HG03520 (cell line): ENCODE results near the gene LAPTM4A.
"Not testable (repeated sequence)": the region's sequence is repeated elsewhere in the genome, so short reads cannot be mapped to it uniquely, and the experiment has no call there.

Experiments
- ATAC-seq: cut with Tn5 transposase; IDR thresholded peaks from one replicate; pipeline ENCODE4 v1.9.1; 2021; ENCODE audit warnings: mild to moderate bottlenecking, moderate library complexity; ENCODE audit not compliant: unreplicated experiment

Gene LAPTM4A

DNA sequence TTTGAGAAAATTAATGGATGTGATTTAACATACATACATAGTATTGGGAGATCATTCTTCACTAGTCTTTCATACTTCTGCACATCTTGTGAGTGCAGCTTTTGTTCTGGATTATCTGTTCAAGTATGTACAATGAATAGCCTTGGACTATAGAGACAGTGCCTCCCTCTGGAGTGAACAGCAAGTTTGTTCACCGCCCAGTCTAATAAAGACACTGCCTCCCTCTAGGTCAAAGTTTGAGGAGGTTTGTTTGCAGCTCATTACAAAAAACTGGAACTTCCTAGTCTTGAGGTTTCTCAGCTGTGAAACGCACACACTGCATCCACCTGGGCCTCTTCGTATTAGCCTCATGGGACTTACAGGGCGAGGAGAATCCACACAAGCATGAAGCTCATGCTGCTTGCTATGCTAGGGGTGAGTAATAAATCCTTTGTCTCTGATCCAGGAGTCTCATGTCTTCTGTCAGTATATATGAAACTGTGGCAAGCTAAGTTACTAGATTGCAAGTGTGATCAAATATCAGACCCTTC lies 26.0 kb upstream of the LAPTM4A start:
- no peak for ATAC-seq

DNA sequence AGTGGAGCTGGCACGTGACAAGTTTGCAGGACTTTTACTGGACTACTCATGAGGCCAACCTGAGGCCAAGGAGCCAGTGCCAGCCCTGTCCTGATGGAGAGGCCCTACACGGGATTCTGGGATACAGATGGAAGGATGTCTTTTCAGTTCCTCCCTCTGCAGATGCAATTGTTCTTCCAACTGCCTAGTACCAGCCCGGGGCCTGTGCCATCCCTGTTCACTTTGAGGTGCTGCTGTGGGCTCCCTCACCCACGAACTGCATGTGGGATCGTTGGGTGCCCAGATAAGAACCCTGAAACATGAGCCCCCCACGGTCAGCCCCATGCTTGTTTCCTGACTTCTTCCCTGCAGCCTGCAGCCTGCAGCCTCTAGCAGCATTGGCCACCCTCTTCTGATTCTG lies 25.3 kb upstream of the LAPTM4A start:
- no peak for ATAC-seq

DNA sequence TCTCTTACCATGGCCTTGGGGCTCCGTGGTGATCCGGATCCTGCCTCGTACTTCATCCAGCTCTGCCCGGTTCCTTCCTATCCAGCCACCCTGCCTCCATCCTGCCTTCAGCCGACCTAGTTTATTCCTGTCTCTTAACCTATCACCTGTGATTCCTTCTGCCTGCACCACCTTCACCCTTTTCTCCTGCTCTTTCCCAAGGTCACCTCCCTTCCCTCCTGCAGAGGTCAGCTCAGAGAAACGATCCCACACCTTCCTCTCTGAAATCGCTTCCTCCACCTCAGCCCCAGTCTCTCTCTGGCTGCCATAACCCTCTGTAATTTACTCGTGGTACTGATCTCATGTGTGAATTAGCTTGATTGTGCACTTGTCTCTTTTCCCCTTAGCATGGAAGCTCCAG lies 23.5 kb upstream of the LAPTM4A start:
- ATAC-seq: no peak

DNA sequence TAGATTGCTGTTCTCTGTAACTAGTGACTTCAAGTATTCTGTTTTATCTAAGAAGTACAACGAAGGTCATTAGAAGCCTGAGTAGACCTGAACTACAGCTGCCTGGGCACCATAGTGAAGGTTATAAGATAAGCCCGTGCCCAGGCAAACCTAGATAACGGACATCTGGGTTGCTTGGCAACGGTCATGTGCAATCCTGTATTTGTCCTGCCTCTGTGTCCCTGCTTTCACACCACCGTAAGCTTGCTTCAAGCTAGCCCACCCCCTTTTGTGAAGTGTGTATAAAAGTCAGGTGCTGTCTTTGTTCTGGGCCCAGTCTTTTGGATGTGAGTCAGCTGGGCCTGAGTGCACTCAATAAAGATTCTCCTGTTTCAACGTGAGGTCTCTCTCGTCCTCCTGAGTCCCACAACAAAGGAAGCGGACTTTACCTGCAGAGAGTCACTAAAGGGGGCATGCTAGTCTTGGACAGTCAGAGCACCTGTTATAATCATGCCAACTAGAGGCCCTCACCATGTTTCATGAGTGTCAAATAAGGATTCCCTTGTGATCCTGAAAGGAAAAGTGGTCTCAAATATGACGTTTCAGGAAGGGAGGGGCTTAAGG lies 22.7 kb upstream of the LAPTM4A start:
- ATAC-seq: not testable (repeated sequence)

DNA sequence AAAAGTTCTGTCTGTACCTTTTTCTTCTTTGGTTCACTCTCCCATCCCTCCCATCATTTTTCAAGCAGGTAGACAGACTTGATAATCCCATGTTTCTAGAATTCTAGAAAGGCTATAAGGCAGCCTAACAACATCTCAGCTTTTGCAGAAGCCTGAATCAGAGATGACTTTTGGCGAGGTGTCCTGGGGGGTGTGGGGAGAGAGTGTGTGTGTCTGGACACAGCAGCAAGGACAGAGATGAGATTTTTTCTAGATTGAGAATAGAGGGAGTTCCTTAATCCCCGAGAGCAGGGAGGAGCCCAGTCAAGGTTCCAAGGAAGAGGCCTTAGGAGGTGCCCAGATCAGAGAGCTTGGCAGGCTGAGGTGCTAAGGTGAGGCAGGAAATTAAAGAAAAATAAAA lies 22.0 kb upstream of the LAPTM4A start:
- ATAC-seq: no peak

DNA sequence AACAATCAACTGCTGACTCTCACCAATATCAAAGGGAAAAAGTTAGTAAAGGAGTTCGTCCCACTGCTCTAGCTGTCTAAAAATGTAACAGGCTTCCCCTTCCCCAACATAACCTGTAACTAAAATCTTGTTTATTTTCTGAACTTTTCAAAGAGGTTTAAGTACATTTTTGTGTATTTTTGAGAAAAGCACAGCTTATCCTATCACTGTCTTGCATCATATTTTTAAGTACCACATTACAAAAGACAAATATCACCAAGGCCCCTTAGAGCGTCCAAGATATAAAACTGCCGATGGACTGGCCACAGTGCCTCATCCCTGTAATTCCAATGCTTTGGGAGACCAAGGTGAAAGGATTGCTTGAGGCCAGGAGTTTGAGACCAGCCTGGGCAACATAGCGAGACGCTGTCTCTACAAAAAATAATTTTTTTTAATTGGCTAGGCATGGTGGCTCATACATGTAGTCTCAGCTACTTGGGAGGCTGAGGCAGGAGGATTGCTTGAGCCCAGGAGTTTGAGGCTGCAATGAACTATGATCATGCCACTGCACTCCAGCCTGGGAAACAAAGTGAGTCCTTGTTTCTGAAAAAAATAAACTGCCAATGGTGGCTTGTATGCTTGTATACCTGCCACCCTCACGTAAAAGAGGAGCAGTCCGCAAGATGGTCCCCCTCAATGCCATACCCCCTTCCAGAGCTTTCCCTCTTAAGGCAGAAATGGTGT lies 21.2 kb upstream of the LAPTM4A start:
- ATAC-seq: no peak

DNA sequence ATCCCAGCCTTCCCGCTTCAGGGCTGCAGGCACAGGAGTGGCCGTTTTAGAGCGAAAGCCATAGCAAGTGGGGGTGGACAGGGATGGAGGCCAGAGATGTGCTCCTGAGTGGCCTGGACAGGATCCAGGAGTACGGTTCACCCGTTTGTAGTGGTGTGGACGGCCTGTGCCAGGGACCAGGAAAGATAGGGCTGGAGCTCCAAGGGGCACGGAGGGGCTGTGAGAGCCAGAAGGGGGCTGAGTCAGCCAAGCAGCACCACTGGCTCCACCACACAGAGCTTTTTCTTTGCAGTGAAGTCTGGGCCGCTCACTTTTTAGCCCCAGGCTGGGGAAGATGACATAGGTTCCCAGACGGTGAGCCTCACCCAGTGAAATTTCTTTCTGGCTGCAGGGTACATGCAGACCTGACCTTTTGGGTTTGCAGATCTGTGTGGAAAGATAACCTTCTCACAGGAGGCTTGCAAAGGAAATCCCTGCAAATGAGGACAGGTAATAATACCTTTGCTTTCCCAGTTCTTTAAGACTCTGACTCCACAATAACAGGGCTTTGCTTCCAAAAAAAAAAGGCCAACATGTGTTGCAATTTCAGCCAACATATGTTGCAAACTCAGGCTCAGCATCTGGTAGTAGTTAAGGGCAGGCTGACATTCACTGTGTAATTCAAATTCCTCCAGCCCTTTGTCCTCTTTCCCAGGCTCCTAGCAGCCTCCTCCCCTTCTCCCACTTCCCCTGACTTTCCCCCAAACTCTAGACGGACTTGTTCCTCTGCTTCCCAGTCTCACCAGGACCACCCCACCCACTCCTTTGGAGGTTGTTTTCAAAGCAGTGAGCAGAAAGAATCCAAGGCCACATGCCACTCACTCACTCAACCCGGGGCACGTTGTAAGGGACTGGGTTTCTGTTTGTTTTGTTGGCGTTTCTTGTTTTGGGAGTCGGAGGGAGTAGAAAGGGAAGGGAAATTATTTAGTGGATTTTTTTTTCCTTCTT lies 20.3 kb upstream of the LAPTM4A start:
- ATAC-seq: no peak

DNA sequence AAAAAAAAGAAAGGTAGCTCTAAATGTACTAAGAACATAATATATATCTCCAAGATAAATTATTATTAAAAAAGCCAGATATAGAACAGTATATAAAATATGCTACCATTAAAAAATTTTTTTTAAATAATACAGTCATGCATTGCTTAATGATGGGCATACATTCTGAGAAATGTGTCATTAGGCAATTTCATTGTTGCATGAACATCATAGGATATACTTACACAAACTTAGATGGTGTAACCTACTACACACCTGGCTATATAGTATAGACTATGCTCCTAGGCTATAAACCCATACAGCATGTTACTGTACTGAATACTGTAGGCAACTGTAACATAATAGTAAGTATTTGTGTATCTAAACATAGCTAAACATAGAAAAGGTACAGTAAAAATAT lies 18.3 kb upstream of the LAPTM4A start:
- ATAC-seq: no peak

DNA sequence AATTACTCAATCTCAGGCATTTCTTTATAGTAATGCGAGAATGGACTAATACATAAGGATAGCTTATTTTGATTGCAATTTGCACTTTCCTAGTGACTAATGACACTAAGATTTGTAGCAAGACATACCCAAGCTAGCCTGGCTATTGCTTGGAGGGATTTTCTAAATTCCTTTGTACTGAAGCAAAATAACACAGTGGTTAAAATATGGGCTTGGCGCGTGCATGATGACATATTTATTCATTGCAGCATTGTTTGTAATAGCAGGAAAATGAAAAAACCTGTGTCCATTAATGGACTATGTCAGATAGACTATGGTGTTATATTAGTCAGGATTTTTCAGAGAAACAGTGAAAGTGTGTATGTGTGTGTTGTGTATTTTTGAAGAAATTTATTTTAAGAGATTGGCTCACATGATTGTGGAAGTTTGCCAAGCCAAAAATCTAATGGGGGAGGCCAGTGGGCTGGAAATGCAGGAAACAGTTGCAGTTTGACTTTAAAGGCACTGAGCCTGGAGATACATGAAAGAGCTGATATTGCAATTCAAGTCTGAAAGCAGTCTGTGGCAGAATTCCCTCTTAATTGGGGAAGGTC lies 16.7 kb upstream of the LAPTM4A start:
- ATAC-seq: no peak

DNA sequence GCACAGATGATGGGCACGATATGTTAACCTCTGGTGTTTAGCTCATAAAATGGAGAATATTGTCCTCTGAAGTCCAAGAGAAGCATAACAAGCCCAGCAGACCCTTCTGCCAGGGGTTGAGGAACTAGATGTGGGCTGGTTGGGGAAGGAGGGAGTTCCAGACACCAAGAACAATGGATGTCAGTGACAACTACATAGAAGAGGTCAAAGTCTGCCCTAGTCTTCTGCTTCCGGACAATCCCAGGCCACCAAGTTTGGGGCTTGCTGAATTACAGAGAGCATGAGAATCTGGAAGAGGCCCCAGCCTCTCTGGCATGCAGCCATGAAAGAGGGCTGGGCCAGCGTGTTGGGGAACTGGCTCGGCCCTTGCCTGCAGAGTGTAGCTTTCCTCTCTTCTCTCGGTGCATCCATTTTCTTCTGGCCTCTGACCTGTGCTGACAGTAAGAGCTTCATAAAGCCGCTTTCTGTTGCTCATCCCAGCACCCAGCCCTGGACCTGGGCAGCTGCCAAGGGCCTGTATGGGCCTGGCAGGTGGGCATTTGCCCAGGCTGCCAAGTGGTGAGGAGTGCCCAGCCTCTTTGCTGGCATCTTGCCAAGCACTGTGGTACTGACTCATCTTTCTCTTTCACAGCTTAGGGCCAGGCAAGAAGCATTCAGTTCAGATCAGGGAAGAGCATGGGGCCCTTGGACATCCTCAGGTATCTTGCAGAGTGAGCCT lies 14.6 kb upstream of the LAPTM4A start:
- no peak for ATAC-seq

DNA sequence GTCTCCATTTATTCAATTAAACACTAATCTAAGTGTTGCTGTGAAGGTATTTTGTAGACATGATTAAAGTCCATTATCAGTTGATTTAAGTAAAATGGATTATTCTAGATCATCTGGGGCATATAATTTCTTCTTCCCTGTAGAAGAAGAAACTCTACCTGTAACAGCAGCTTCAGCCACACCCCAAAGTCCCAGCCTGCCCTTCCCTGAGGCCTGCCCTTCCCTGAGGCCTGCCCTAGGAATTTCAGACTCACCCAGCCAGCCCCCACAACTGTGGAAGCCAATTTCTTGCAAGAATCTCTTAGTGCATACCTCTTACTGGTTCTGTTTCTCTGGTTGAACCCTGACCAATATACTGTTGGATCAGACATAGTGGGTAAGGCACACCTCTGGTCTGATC lies 13.4 kb upstream of the LAPTM4A start:
- no peak for ATAC-seq

DNA sequence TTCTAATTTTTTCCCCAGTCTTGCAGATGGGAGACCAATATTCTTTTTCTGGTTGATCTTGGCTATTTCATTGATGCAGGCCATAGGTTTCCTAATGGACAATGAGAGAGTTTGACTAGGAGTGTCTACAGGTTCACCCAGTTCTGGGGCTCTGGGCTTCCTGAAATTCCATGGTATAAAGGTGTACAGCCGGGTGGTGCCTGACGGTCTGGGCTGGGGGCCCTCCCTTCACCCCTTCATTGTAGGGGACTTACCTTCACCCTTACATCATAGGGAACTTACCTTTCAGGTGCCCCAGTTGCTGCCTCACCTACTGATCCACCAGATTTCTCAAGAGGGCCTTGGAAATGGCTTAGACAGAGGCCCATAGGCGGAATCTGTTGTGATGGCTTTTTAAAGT lies 13.0 kb upstream of the LAPTM4A start:
- ATAC-seq: no peak

DNA sequence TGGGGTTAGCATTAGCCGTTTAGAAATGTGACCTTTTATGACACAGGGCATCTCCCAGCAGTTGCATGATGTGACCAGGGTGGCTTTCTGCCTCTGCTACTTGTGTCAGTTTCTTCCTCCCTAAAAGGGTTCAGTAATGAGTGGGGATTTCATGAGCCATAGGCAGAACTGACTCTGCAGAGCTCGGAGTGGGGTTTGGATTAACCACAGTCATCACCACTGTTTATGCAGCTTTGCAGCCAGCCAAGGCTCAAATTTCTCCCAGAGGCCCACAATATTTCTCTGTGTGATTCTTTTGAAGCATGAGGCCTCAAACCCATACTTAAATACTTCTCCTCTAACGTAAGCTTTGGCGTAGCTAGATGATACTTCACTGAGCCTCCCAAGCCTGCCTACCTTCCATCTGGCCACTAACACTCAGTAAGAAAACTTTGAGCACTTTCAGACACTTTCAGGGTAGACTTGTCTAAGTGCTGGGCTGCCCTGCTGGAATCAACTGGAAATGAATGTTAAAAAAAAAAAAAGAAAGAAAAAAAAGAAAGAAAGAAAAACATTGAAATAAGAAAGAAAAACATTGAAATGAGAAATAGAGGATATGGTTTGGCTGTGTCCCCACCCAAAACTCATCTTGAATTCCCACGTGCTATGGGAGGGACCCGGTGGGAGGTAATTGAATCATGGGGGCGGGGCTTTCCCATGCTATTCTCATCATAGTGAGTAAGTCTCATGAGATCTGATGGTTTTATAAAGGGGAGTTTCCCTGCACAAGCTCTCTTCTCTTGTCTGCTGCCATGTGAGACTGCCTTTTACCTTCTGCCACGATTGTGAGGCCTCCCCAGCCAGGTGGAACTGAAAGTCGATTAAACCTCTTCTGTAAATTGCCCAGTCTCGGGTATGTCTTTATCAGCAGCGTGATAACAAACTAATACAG lies 11.5 kb upstream of the LAPTM4A start:
- ATAC-seq: no peak

DNA sequence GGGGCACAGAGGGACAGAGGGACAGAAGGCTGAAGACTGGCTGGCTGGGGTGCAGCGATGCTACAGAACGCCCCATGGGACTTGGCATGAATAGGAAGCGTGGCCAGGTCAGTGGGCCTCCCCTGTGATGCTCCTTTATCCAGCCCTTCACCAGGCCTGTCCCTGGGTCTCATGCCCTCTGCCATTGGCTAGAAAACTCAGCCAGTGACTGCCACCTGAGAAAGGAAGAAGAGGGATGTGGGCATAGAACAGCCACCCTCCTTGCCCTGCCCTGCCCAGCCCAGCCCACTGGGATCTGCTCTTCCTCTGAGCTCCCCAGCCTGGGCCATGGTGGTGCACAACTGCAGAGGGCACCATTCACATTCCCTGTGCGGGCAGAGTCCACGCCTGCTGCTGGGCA lies 10.5 kb upstream of the LAPTM4A start:
- ATAC-seq: no peak

DNA sequence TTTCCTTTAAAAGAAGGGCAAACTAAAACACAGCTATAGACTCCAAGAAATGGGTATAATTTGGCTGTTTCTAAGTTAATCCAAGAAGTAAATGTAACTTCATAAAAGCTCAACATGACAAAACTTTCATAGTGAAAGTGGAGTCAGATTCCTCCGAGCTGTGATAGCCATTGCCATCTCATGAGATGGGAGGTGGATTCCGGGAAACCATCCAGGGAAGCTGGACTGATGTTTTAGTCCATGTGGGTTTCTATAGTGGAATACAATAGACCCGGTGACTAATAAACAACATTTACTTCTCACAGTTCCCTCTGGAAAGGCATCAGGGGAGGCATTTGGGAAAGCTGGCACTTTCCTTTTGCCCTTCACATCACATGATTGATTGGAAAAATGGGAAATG lies 10.0 kb upstream of the LAPTM4A start:
- ATAC-seq: no peak

DNA sequence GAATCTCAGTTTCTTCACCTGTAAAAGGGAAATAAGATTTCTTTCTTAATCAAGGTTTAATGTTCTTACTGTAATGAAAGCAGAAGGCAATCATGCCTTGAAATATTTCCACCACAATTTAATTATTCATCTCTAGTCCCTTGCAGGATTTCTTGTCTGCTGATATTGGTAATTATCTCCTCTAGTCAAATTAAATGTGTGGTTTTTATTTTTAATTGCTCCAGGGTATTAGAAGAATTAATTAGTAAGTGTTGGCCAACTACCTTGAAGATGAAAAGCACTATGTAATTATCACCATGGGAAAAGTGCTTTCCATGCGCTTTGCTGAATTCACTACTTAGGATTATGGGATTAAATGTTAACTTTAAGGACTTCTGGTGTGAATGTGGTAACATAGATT lies 8.7 kb upstream of the LAPTM4A start:
- no peak for ATAC-seq

DNA sequence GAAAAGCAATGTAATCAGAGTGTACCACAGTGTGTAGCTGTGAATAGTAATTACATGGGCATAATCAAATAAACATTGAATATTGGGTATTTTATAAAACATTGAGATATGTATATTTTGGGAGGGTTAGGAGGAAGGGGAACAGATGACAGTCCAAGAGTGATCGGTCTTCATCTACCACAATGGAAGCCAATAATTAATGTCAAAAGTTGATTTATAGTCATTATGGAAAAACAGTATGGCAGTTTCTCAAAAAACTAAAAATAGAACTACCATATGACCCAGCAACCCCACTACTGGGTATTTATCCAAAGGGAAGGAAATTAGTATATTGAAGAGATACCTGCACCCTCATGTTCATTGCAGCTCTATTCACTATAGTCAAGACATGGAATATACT lies 5.8 kb upstream of the LAPTM4A start:
- ATAC-seq: no peak

DNA sequence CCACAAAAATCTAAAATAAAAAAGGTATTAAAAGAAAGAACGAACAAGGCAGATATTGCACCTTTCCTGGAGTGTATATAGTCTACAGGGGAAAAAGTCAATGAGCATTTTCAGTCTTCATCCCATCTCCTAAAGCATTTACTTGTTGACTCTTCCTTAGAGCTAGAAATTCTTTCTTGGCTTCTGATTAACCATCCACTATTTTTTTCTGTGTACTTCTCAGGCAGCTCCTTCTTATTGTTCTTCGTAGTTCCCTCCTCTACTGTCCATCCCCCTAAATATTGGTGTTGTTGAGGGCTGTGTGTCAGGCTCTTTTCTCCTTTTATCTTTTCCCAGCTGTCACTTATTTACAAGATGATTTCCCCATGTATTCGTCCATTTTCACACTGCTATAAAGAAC lies 3.5 kb upstream of the LAPTM4A start:
- ATAC-seq: no peak

DNA sequence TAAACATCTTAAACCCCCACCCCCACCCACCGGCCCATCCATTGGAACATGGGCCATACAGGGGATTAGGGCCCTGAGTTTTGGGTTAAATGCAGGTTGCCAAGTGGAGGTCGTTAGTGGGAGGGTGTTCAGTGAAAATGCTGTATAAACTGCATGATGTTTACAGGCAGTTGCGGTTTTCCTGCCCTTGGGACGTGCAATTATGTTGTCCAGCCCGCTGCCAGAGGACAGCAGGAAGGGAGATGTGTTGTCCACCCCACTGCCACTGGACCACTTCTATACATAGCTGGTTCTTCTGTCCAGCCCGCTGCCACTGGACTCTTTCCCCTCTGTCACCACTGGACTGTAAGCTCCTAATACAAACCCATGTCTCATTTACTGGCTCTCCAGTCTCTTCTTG lies 2.7 kb upstream of the LAPTM4A start:
- ATAC-seq: no peak
